ENCODE results near the gene LRP1B. TPM values are rescaled to one million over a fixed set of nuclear protein-coding genes. Genes with fewer than 3 reads are reported as not detected.

Gene LRP1B
- total RNA-seq, 1 donor from 2014 or later: not detected

DNA sequence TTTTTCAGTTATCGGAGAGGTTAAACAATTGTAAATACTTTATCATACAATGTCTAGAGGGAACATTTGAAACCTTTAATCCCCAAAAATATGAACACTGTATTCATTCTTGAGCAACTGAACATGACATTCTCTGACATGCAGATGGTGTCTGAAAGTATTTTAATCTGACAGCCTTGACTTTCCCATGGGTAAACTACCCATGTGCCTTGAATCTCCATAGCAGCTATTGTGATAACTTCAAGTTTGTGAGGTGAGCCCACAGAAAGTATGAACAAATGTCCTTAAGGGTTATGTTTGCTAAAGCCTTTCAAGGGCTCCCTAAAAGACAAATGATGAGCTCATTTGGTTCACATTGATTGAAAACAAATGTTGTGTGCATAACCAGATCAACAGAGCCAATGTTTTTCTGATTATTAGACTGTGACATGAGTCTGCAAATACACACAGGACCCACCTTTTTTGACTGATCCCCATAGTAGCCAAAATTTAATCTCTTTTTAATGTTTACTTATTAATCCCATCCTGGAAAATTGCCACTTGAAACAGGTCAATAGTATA, 1326.0 kb downstream of the LRP1B start:
- no peaks in the 10 kb centered on the region for H3K4me1 Mint-ChIP-seq
- H3K27me3 Mint-ChIP-seq: no peaks in the 10 kb centered on the region
- intact Hi-C loops (cut with micrococcal nuclease): no loop called here
- POLR2A ChIA-PET: no interaction called here
- CTCF ChIA-PET: no interaction called here
- no peak for ATAC-seq (ENCODE audit: low read depth)
- H3K9me3 Mint-ChIP-seq: peaks cover 2% of the 10 kb centered on the region
- no peak for DNase-seq
- H3K36me3 Mint-ChIP-seq (ENCODE audit: low read depth): no peaks in the 10 kb centered on the region
- TF ChIP-seq, protein P1, sequence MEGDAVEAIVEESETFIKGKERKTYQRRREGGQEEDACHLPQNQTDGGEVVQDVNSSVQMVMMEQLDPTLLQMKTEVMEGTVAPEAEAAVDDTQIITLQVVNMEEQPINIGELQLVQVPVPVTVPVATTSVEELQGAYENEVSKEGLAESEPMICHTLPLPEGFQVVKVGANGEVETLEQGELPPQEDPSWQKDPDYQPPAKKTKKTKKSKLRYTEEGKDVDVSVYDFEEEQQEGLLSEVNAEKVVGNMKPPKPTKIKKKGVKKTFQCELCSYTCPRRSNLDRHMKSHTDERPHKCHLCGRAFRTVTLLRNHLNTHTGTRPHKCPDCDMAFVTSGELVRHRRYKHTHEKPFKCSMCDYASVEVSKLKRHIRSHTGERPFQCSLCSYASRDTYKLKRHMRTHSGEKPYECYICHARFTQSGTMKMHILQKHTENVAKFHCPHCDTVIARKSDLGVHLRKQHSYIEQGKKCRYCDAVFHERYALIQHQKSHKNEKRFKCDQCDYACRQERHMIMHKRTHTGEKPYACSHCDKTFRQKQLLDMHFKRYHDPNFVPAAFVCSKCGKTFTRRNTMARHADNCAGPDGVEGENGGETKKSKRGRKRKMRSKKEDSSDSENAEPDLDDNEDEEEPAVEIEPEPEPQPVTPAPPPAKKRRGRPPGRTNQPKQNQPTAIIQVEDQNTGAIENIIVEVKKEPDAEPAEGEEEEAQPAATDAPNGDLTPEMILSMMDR (IDR thresholded peaks at IDR 0.05): no peak
- H3K27ac Mint-ChIP-seq: no peak overlapping the region
- no peak overlapping the region for H3K4me3 Mint-ChIP-seq

DNA sequence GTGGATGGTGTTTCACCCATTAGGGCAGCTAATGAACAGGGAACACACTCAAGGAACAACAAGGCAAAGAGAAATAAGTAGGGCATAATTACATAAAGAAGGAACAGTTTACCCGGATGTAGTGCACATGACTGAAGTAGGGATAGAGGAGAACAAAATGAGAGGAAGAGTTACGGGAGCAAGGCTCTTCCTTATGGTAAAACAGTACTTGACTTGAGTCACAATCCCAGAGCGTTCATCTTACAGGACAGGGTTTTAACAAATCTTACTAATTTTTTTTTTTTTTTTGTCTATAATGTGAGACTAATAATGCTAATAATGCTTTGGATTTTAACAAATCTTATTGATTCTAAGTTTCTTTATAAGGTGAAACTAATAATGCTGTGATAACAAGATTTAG, 1329.5 kb downstream of the LRP1B start:
- no peaks in the 10 kb centered on the region for H3K36me3 Mint-ChIP-seq (ENCODE audit: low read depth)
- TF ChIP-seq, protein P1 (IDR thresholded peaks at IDR 0.05): no peak
- H3K27ac Mint-ChIP-seq: no peak overlapping the region
- POLR2A ChIA-PET: no interaction called here
- ATAC-seq (ENCODE audit: low read depth) (no peak), DNase-seq (no peak)
- intact Hi-C loops (cut with micrococcal nuclease): no loop called here
- H3K4me3 Mint-ChIP-seq: no peak overlapping the region
- H3K9me3 Mint-ChIP-seq: peaks cover 2% of the 10 kb centered on the region
- H3K27me3 Mint-ChIP-seq: no peaks in the 10 kb centered on the region
- CTCF ChIA-PET: no interaction called here
- no peaks in the 10 kb centered on the region for H3K4me1 Mint-ChIP-seq

DNA sequence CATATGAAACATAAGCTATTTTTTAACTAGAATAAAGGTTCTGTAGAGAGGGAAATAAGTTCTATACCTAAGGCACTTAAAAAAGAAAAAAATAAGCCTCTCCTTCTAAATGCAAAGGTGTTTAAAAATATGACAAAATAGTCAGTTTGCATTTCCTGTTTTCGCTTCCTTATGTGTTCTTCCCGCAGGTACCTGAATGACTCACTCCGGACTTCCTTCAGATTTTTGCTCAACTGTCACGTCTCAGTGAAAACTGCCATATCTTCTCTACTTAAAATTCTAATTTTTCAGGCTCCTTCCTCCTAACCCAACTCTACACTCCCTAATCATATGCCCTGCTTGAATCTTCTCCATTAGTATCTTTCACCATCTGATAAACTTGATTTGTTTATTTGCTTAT, 1333.1 kb downstream of the LRP1B start:
- TF ChIP-seq, protein P1 (IDR thresholded peaks at IDR 0.05): no peak
- no peaks in the 10 kb centered on the region for H3K4me1 Mint-ChIP-seq
- no peaks in the 10 kb centered on the region for H3K9me3 Mint-ChIP-seq
- no peaks in the 10 kb centered on the region for H3K27me3 Mint-ChIP-seq
- DNase-seq (no peak), ATAC-seq (ENCODE audit: low read depth) (no peak)
- intact Hi-C loops (cut with micrococcal nuclease): no loop called here
- no peak overlapping the region for H3K4me3 Mint-ChIP-seq
- ChIA-PET CTCF (no interaction called here), POLR2A (no interaction called here)
- no peak overlapping the region for H3K27ac Mint-ChIP-seq
- H3K36me3 Mint-ChIP-seq (ENCODE audit: low read depth): no peaks in the 10 kb centered on the region

DNA sequence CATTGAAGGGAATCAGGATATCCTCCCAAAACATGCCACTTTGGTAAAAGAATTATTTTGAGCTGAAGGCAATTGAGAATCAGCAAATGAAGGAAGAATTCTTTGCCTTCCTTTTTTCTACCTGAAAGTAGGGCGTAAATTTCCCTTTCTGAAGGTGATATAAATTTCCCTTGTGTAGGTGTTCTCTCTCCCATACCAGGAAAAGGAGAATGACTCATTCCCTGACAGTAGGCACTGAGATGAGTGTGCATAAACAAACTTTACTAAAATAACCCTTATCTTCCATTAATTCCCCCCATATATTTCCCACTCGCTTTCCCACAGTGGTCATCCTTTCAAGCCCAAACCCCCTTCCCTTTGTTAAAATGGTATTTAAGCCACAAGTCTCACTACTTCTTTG, 1339.0 kb downstream of the LRP1B start:
- Mint-ChIP-seq H3K36me3 (ENCODE audit: low read depth) (no peaks in the 10 kb centered on the region), H3K9me3 (peaks cover 4% of the 10 kb centered on the region), H3K4me3 (no peak overlapping the region), H3K27ac (no peak overlapping the region), H3K27me3 (no peaks in the 10 kb centered on the region), H3K4me1 (no peaks in the 10 kb centered on the region)
- ChIA-PET CTCF (no interaction called here), POLR2A (no interaction called here)
- TF ChIP-seq, protein P1 (IDR thresholded peaks at IDR 0.05): no peak
- ATAC-seq (ENCODE audit: low read depth) (no peak), DNase-seq (no peak)
- intact Hi-C loops (cut with micrococcal nuclease): no loop called here

DNA sequence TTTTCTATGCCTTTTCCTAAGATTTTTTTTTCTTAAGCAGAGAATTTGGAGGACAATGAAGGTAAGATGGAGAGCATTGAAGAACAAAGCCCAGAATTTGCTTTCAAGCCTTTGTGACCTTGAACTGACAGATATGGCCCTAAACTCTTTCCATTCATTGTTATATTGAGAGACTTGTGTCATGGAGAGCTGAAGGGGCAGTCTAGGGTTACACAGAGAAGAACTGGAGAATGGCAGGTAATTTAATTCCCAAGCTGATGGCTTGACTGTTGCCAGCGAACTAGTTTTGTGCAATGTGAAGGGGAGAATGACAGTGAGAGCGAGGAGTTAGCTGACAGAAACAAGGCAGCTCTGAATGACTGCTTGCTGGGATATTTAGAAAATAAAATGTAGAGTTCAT, 1344.2 kb downstream of the LRP1B start:
- Mint-ChIP-seq H3K27ac (no peak overlapping the region), H3K4me1 (no peaks in the 10 kb centered on the region), H3K36me3 (ENCODE audit: low read depth) (no peaks in the 10 kb centered on the region), H3K27me3 (no peaks in the 10 kb centered on the region), H3K4me3 (no peak overlapping the region), H3K9me3 (peaks cover 4% of the 10 kb centered on the region)
- no peak for ATAC-seq (ENCODE audit: low read depth)
- ChIA-PET CTCF (no interaction called here), POLR2A (no interaction called here)
- TF ChIP-seq, protein P1 (IDR thresholded peaks at IDR 0.05): no peak
- no peak for DNase-seq
- intact Hi-C loops (cut with micrococcal nuclease): no loop called here

Measured in activated B cell treated with CpG ODN at 0.5 μM for 24 hours (primary cell).